Central memory CD8-positive, alpha-beta T cell (primary cell): ENCODE results near the gene SAMD1.

Source experiments
- ATAC-seq: fragments of 150-1000 bp; cut with Tn5 transposase; replicated peaks from 2 replicates; pipeline ENCODE4 v1.10.0; 2022; ENCODE audit warnings: mild to moderate bottlenecking, moderate FRiP score, moderate number of reproducible peaks; ENCODE audit not compliant: poor library complexity, severe bottlenecking; ENCODE audit errors: extremely low read depth
- DNase-seq, 2 donors: peaks; one replicate each; pipeline ENCODE4 v3.0.0; 2021; ENCODE audit warnings: low spot score in 2 of 2
- H3K27ac Mint-ChIP-seq: one replicate; pipeline ENCODE4 v1.8.0; 2022; ENCODE audit warnings: low read depth, mild to moderate bottlenecking, moderate library complexity, mixed read lengths
- H3K27me3 Mint-ChIP-seq: one replicate; pipeline ENCODE4 v1.8.0; 2022; ENCODE audit warnings: mixed read lengths
- H3K36me3 Mint-ChIP-seq: one replicate; pipeline ENCODE4 v1.8.0; 2022; ENCODE audit warnings: mild to moderate bottlenecking, moderate library complexity, mixed read lengths; ENCODE audit not compliant: insufficient read depth
- H3K4me1 Mint-ChIP-seq: one replicate; pipeline ENCODE4 v1.8.0; 2022; ENCODE audit warnings: mixed read lengths
- H3K4me3 Mint-ChIP-seq: one replicate; pipeline ENCODE4 v1.8.0; 2022; ENCODE audit warnings: mild to moderate bottlenecking, moderate library complexity, mixed read lengths
- H3K9me3 Mint-ChIP-seq: one replicate; pipeline ENCODE4 v1.8.0; 2022; ENCODE audit warnings: mixed read lengths

SAMD1 gene

DNA sequence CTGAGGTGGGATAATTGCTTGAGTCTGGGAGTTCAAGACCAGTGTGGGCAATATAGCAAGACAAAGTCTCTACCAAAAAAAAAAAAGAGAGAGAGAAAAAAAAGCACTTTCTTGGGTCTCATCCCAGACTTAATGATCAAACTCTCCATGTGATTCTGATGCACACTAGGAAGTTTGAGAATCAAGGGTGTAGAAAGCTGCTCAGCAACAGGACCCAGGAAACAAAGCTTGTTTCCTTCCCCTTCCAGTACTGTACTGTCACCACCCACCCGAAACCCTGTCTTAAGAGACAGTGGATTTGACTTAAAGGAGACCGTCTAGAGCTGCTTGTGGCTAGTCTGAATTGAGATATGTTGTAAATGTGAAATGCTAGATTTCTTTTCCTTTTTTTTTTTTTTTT, 12.1 kb downstream of the SAMD1 start:
- Mint-ChIP-seq H3K4me1 (peaks cover 26% of the 10 kb centered on the region), H3K27ac (no peak overlapping the region), H3K36me3 (peaks cover 21% of the 10 kb centered on the region), H3K4me3 (no peak overlapping the region), H3K9me3 (no peaks in the 10 kb centered on the region), H3K27me3 (no peaks in the 10 kb centered on the region)
- DNase-seq (no peak), ATAC-seq (no peak)

DNA sequence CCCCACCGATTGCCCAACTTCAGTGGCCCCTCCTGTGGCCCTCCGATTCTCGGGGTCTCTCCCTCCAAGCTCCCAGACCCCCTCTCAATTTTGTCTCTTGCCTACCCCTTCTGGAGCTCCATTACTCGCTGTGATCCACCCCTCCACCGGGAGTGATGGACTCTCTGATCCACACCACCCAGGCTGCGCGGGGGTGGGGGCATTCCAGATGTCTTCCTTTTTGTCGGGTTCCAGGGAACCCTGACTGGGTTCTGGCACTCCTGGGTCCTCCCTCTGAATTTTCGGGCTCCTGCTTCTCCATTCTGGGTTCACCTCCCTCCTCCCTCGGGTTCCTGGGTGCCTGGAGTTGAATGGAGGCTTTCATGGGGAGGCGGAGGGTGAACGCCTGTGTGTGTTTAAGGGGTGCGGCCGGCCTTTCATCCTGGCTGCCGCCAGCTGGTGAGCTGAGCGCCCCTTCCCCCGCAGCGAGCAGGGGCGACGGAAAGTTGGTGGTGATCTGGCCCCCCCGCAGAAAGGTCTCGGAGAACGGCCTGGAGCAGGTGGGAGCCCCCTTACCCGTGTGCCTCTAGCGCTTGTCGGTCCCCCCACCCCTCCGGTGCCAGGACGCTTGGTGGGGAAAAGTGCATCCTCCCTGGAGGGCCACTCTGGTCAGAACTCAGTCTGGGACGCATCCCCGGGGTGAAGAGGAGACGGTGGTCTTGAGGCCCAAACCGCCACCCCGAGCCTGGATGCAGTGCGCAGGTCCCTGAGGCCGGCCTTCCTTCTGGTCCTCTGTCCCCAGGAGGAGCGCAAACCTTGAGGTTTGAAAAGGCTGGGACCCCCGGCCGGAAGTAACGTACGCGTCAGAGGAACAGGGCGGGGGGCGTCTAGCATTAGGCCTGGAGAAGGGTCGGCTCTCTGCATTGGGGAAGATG, 16.4 kb downstream of the SAMD1 start:
- Mint-ChIP-seq H3K4me1 (peaks cover 15% of the 10 kb centered on the region), H3K9me3 (no peaks in the 10 kb centered on the region), H3K36me3 (peaks cover 14% of the 10 kb centered on the region), H3K27ac (peak overlapping the region; percentile 97), H3K27me3 (no peaks in the 10 kb centered on the region), H3K4me3 (peak overlapping the region; percentile 98)
- DNase-seq (no peak), ATAC-seq (peak; percentile 9)

DNA sequence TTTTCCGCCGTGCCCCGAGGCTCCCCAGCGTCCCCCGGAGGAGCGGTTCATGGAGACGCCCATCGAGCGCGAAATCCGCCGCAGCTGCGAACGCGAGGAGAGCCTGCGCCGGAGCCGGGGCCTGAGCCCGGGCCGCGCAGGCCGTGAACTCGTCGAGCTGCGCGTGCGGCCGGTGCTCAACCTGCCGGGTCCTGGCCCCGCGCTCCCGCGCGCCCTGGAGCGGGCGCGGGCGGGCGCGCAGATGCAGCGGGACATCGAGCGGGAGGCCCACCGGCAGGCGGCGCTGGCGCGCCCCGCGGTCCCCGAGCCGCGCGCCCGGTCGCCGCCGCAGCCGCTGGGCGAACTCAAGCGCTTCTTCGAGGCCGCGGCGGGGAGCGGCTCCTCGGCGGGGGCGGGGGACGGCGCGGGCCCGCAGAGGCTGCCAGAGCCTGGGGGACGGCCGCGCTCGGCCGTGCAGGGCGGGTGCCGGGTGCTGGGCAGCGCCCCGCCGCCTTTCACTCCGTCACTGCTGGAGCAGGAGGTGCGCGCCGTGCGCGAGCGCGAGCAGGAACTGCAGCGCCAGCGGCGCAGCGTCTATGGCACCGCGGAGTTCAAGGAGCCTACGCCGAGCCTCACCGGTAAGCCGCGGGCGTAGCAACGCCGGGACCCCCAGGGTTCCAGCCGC, 17.2 kb downstream of the SAMD1 start:
- Mint-ChIP-seq H3K27ac (peak overlapping the region; percentile 97), H3K36me3 (peaks cover 14% of the 10 kb centered on the region), H3K4me1 (peaks cover 15% of the 10 kb centered on the region), H3K9me3 (no peaks in the 10 kb centered on the region), H3K27me3 (no peaks in the 10 kb centered on the region), H3K4me3 (peak overlapping the region; percentile 98)
- peak; percentile 70 to 72 for DNase-seq
- peak; percentile 74 for ATAC-seq

DNA sequence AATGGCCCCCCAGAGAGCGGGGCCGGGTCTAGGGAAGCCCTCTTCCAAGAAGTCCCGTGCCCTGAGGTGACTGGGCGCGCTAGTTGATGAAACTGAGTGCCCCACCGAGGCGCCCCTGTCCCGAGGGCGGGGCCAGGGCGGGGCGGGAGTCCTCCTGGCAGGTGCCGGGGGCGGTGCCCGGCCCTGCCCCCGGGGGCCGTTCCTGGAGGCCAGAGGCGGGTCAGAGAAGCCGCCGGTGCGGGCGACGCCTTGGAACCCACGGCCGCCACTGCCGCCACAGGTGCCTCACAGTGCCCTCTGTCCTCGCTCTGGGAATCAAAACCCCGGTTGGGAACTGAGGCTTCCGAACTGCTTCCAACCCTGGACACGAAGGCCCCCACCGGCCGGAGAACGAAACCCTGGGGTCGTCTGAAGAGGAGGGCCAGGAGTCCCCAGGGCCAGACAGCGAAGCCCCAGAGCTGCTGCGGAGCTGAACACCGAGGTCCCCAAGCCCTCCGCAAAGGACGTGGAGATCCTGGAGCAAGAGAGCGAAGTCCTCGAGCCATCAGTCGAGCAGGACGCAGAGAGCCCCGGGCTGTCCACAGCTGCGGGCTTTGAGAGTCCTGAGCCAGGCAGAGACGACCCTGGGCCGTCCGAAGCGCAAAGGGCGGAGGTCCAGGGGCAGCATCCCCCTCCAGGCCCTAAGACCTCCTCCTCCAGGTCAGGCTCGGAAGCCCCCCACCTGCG, 17.9 kb downstream of the SAMD1 start, which contains the start of gene MISP3:
Gene MISP3, plus strand, starts transcription at position 252 of the 726 bp plus-strand sequence. CDS start 524 bp downstream, outside the sequence.
- Mint-ChIP-seq H3K4me3 (peak within 1 kb of the TSS; percentile 98), H3K36me3 (peaks cover 14% of the 10 kb centered on the region), H3K9me3 (no peaks in the 10 kb centered on the region), H3K27ac (peak within 1 kb of the TSS; percentile 97), H3K27me3 (no peaks in the 10 kb centered on the region), H3K4me1 (peaks cover 15% of the 10 kb centered on the region)
- DNase-seq = no peak
- peak; percentile 10 for ATAC-seq

DNA sequence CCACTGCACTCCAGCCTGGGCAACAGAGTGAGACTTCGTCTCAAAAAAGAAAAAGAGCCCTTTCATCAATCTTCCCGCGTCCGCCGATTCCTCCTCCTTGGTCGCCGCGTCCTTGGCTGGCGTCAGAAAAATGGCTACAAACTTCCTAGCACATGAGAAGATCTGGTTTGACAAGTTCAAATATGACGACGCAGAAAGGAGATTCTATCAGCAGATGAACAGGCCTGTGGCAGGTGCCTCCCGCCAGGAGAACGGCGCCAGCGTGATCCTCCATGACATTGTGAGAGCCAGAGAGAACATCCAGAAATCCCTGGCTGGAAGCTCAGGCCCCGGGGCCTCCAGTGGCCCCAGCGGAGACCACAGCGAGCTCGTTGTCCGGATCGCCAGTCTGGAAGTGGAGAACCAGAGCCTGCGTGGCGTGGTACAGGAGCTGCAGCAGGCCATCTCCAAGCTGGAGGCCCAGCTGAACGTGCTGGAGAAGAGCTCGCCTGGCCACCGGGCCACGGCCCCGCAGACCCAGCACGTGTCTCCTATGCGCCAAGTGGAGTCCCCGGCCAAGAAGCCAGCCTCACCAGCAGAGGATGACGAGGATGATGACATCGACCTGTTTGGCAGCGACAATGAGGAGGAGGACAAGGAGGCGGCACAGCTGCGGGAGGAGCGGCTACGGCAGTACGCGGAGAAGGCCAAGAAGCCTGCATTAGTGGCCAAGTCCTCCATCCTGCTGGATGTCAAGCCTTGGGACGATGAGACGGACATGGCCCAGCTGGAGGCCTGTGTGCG, 20.1 kb downstream of the SAMD1 start:
- no peak for ATAC-seq
- no peak for DNase-seq
- no peaks in the 10 kb centered on the region for H3K9me3 Mint-ChIP-seq
- peak overlapping the region; percentile 43 for H3K4me3 Mint-ChIP-seq
- peaks cover 10% of the 10 kb centered on the region for H3K36me3 Mint-ChIP-seq
- H3K4me1 Mint-ChIP-seq = peaks cover 15% of the 10 kb centered on the region
- H3K27ac Mint-ChIP-seq = peak overlapping the region; percentile 55
- peaks cover 10% of the 10 kb centered on the region for H3K27me3 Mint-ChIP-seq

DNA sequence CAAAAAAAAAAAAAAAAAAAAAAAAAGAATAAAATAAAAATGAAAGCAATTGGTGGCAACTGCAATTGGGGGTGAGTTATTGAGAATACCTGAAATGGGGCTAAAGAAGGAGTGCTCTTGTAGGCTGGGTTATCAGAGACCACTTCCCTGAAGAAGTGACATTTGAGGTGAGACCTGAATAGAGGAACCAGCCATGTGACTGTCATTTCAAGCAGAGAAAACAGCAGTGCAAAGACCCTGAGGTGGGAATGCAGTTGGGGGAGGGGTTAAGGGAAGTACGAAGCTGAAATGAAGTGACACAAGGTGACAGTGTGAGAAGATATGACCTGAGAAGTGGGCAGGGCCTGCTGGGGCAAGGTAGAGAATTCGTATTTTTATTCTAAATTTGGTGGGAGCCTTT, 24.4 kb downstream of the SAMD1 start:
- ATAC-seq = no peak
- H3K4me3 Mint-ChIP-seq = no peak overlapping the region
- H3K4me1 Mint-ChIP-seq = no peaks in the 10 kb centered on the region
- H3K27ac Mint-ChIP-seq = no peak overlapping the region
- DNase-seq = no peak
- H3K27me3 Mint-ChIP-seq = peaks cover 16% of the 10 kb centered on the region
- no peaks in the 10 kb centered on the region for H3K36me3 Mint-ChIP-seq
- H3K9me3 Mint-ChIP-seq = no peaks in the 10 kb centered on the region

DNA sequence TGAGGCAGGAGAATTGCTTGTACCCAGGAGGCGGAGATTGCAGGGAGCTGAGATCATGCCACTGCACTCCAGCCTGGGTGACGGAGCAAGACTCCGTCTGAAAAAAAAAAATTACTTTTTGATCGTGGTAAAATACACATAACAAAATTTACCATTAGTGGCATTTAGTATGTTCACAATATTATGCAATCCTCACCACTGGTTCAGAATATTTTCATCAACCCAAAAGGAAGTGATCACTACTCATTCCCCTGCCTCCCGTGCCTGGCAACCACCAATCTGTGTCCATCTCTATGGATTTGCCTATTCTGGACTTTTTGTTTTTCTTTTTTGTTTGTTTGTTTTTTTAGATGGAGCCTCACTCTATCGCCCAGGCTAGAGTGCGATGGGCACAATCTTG, 27.4 kb downstream of the SAMD1 start:
- H3K27me3 Mint-ChIP-seq = peaks cover 46% of the 10 kb centered on the region
- peaks cover 2% of the 10 kb centered on the region for H3K36me3 Mint-ChIP-seq
- no peak for ATAC-seq
- no peak overlapping the region for H3K27ac Mint-ChIP-seq
- peaks cover 12% of the 10 kb centered on the region for H3K4me1 Mint-ChIP-seq
- no peak overlapping the region for H3K4me3 Mint-ChIP-seq
- no peaks in the 10 kb centered on the region for H3K9me3 Mint-ChIP-seq
- no peak for DNase-seq

DNA sequence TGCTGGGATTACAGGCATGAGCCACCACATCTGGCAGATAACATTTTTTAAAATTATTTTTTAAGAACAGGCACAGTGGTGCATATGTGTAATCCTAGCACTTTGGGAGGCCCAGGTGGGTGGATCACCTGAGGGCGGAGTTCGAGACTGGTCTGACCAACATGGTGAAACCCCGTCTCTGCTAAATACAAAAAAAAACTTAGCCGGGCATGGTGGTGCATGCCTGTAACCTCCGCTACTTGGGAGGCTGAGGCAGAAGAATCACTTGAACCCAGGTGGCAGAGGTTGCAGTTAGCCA, 28.0 kb downstream of the SAMD1 start:
- no peak overlapping the region for H3K4me3 Mint-ChIP-seq
- H3K4me1 Mint-ChIP-seq = peaks cover 16% of the 10 kb centered on the region
- peaks cover 2% of the 10 kb centered on the region for H3K36me3 Mint-ChIP-seq
- ATAC-seq (no peak), DNase-seq (no peak)
- no peaks in the 10 kb centered on the region for H3K9me3 Mint-ChIP-seq
- peaks cover 52% of the 10 kb centered on the region for H3K27me3 Mint-ChIP-seq
- no peak overlapping the region for H3K27ac Mint-ChIP-seq

DNA sequence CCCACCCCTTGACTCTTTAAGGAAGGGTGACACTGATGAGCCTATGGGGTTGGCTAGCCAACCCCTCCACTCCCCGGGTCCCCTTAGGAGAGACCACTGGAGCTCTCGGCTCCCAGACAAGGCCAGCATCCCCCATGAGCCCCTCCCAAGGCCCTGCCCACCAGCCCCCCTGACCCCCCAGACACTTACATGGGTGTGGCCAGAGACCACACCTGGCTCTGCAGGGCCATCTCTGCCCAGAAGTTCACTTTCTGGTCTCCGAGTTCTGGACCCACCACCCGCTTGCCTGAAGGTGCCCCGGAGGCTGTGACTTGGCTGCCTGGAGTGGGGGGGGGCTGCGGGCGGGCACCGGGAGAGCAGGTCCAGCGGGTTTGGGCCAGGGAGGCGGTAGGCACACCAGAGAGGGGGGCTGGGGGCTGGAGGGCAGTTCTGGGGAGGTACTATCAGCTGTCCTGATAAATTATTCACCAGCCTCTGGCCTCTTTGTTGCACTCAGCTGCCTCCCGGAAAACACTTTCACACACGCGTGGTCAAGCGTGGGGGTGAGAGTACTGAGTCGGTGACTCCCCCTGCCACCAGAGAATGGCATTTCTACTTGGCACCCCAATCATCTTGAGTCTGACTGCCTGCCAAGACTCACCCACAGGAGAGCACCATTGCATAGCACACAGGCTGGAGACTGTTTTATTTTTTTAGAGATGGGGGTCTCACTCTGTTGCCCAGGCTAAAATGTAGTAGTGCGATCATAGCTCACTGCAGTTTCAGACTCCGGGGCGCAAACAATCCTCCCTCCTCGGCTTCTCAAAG, 28.6 kb downstream of the SAMD1 start, which contains the start of gene PALM3:
Gene PALM3, minus strand, starts transcription at position 326 of the 807 bp plus-strand sequence. Its CDS starts 96 bp downstream, at position 230.
- H3K27me3 Mint-ChIP-seq = peaks cover 52% of the 10 kb centered on the region
- peaks cover 16% of the 10 kb centered on the region for H3K4me1 Mint-ChIP-seq
- ATAC-seq (no peak), DNase-seq (no peak)
- no peaks in the 10 kb centered on the region for H3K9me3 Mint-ChIP-seq
- H3K4me3 Mint-ChIP-seq = no peak within 1 kb of the TSS
- no peak within 1 kb of the TSS for H3K27ac Mint-ChIP-seq
- H3K36me3 Mint-ChIP-seq = peaks cover 2% of the 10 kb centered on the region

DNA sequence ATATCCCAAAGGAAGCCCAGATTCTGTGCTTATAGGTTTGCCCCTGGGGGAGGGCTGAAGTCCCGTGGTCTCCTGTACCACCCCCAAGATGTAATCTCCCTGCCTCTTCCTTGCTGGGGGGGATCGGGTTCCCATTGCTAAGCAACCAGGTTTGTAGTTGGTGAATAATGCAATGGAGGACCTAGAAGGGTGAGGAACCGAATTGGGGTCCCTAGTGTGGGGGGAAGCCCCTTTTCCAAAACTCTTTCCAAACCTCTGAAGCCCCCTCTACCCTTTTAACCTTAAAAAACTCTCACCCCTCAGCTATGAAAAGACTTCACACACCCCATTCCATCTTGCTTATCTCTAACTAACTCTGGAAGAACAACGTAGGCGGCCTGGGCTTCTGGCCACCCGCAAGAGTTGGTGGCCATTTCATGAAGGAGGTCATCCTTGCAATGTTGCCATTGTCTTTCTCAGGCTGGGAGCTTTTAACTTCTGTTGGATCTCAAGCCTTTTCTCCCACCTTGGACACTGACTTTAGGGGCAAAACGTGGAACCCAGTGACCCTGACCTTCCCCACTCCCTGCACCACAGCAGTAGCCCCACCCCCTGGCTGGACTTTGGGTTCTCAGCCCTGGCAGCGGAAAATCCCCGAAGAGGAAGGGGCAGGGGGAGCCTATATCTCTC, 29.3 kb downstream of the SAMD1 start:
- no peaks in the 10 kb centered on the region for H3K9me3 Mint-ChIP-seq
- peaks cover 16% of the 10 kb centered on the region for H3K4me1 Mint-ChIP-seq
- no peak overlapping the region for H3K27ac Mint-ChIP-seq
- DNase-seq = no peak
- peaks cover 2% of the 10 kb centered on the region for H3K36me3 Mint-ChIP-seq
- no peak overlapping the region for H3K4me3 Mint-ChIP-seq
- H3K27me3 Mint-ChIP-seq = peaks cover 48% of the 10 kb centered on the region
- ATAC-seq = no peak

DNA sequence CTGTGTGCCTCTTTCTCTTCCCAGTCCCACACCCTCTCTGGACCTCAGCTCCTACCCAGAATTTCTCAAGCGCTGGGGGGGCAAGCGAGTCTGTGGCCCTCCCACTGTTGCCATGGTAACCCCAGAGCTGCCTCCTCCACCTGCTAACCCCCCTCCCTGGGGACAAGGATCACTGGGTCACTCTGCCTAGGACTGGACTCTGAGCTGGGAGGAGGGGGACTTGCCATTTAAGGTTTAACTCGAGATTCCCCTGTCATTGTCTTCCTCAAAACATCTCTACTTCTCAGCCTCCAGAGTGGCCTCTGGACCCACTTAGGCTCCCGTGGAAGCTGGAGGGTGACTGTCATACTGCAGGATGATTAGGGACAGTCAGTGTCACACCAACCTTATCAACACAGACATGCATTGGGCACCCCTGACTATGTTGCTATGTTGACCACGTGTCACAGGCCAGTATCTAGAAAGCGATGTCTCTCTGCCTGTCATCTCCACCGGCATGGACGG, 30.8 kb downstream of the SAMD1 start:
- Mint-ChIP-seq H3K9me3 (no peaks in the 10 kb centered on the region), H3K27me3 (peaks cover 42% of the 10 kb centered on the region), H3K27ac (no peak overlapping the region), H3K4me3 (no peak overlapping the region), H3K36me3 (peaks cover 3% of the 10 kb centered on the region), H3K4me1 (peaks cover 26% of the 10 kb centered on the region)
- DNase-seq (no peak), ATAC-seq (no peak)
